ENCODE results near the gene BARX1.

Gene BARX1

GRCh38 chr9:93968451-93969327, 13.5 kb upstream of the BARX1 start:
- Histone ChIP-seq H3K27ac (no peak overlapping the region), H3K79me2 (no peaks in the 10 kb centered on the region), H3K36me3 (ENCODE audit: control insufficient read depth, insufficient read depth, low read length) (no peaks in the 10 kb centered on the region)

GRCh38 chr9:93967020-93967803, 12.1 kb upstream of the BARX1 start:
- H3K36me3 ChIP-seq (ENCODE audit: control insufficient read depth, insufficient read depth, low read length) = no peaks in the 10 kb centered on the region
- no peaks in the 10 kb centered on the region for H3K27me3 ChIP-seq (ENCODE audit: control insufficient read depth, insufficient read depth, low read length)
- no peak for TF ChIP-seq CTCF (IDR thresholded peaks at IDR 0.05)
- H3K9me3 ChIP-seq (ENCODE audit: control insufficient read depth, low read length) = no peaks in the 10 kb centered on the region
- no peaks in the 10 kb centered on the region for H3K4me1 ChIP-seq
- H3K79me2 ChIP-seq = no peaks in the 10 kb centered on the region
- no peak overlapping the region for H3K4me2 ChIP-seq (ENCODE audit: low read length)
- H3K9ac ChIP-seq = no peak overlapping the region
- H3K27ac ChIP-seq = no peak overlapping the region
- H2AFZ ChIP-seq = no peak overlapping the region
- no peak overlapping the region for H3K4me3 ChIP-seq (ENCODE audit: low read depth, low read length)

More at GRCh38 chr9:93968451-93969327, 13.5 kb upstream of the BARX1 start:
- no peak overlapping the region for H3K9ac ChIP-seq
- no peak overlapping the region for H2AFZ ChIP-seq
- H3K9me3 ChIP-seq (ENCODE audit: control insufficient read depth, low read length) = no peaks in the 10 kb centered on the region
- H3K4me1 ChIP-seq = no peaks in the 10 kb centered on the region
- no peak for TF ChIP-seq CTCF (IDR thresholded peaks at IDR 0.05)
- H3K4me3 ChIP-seq (ENCODE audit: low read depth, low read length) = no peak overlapping the region
- H3K27me3 ChIP-seq (ENCODE audit: control insufficient read depth, insufficient read depth, low read length) = no peaks in the 10 kb centered on the region
- no peak overlapping the region for H3K4me2 ChIP-seq (ENCODE audit: low read length)

GRCh38 chr9:93965830-93966577, 10.8 kb upstream of the BARX1 start:
- Histone ChIP-seq H3K4me2 (ENCODE audit: low read length) (no peak overlapping the region), H3K79me2 (no peaks in the 10 kb centered on the region), H3K36me3 (ENCODE audit: control insufficient read depth, insufficient read depth, low read length) (no peaks in the 10 kb centered on the region), H3K9ac (no peak overlapping the region), H3K4me1 (no peaks in the 10 kb centered on the region), H3K27ac (no peak overlapping the region), H2AFZ (no peak overlapping the region), H3K27me3 (ENCODE audit: control insufficient read depth, insufficient read depth, low read length) (no peaks in the 10 kb centered on the region), H3K4me3 (ENCODE audit: low read depth, low read length) (no peak overlapping the region), H3K9me3 (ENCODE audit: control insufficient read depth, low read length) (no peaks in the 10 kb centered on the region)
- no peak for TF ChIP-seq CTCF (IDR thresholded peaks at IDR 0.05)

- H3K79me2 ChIP-seq = no peaks in the 10 kb centered on the region
- no peak for TF ChIP-seq CTCF (IDR thresholded peaks at IDR 0.05)
- H3K4me1 ChIP-seq = no peaks in the 10 kb centered on the region
- H3K27me3 ChIP-seq (ENCODE audit: control insufficient read depth, insufficient read depth, low read length) = no peaks in the 10 kb centered on the region
- H3K4me2 ChIP-seq (ENCODE audit: low read length) = no peak overlapping the region
- no peak overlapping the region for H3K27ac ChIP-seq
- no peak overlapping the region for H2AFZ ChIP-seq
- H3K36me3 ChIP-seq (ENCODE audit: control insufficient read depth, insufficient read depth, low read length) = no peaks in the 10 kb centered on the region
- H3K9ac ChIP-seq = no peak overlapping the region
- H3K9me3 ChIP-seq (ENCODE audit: control insufficient read depth, low read length) = no peaks in the 10 kb centered on the region
- no peak overlapping the region for H3K4me3 ChIP-seq (ENCODE audit: low read depth, low read length)
Measured at GRCh38 chr9:93964685-93965084, 9.5 kb upstream of the BARX1 start.

Data from parathyroid adenoma (tissue), 2 donors.